ENCODE data around the gene FTCD.

The FTCD gene

GRCh38 chr21:46096596-46097335, 58.6 kb downstream of the FTCD start:
- Histone ChIP-seq H3K36me3 (ENCODE audit: control insufficient read depth in 5 of 5, insufficient read depth in 5 of 5, low read length in 5 of 5) (no peaks in the 10 kb centered on the region), H3K4me3 (ENCODE audit: low read depth in 1 of 5, low read length in 5 of 5) (peak overlapping the region in 3 of 5 donors; percentile 22 to 70 (median 40)), H3K4me1 (ENCODE audit: control insufficient read depth in 5 of 5, insufficient read depth in 5 of 5, low read length in 5 of 5) (peaks cover 4 to 54% (median 34%) of the 10 kb centered on the region in 5 donors), H3K27me3 (ENCODE audit: control insufficient read depth in 5 of 5, insufficient read depth in 4 of 5, low read length in 5 of 5) (peaks cover 0 to 26% (median 0%) of the 10 kb centered on the region in 5 donors), H3K27ac (ENCODE audit: low read depth, low read length) (peak overlapping the region; percentile 30), H3K9ac (ENCODE audit: low read length in 5 of 5) (peak overlapping the region in 3 of 5 donors; percentile 44 to 56 (median 44)), H3K9me3 (ENCODE audit: control insufficient read depth in 5 of 5, low read length in 5 of 5) (no peaks in the 10 kb centered on the region)

GRCh38 chr21:46095814-46096595, 59.4 kb downstream of the FTCD start:
- Histone ChIP-seq H3K9ac (ENCODE audit: low read length in 5 of 5) (no peak overlapping the region), H3K9me3 (ENCODE audit: control insufficient read depth in 5 of 5, low read length in 5 of 5) (no peaks in the 10 kb centered on the region), H3K27ac (ENCODE audit: low read depth, low read length) (peak overlapping the region; percentile 30), H3K4me1 (ENCODE audit: control insufficient read depth in 5 of 5, insufficient read depth in 5 of 5, low read length in 5 of 5) (peaks cover 4 to 51% (median 34%) of the 10 kb centered on the region in 5 donors), H3K27me3 (ENCODE audit: control insufficient read depth in 5 of 5, insufficient read depth in 4 of 5, low read length in 5 of 5) (peaks cover 0 to 26% (median 0%) of the 10 kb centered on the region in 5 donors), H3K4me3 (ENCODE audit: low read depth in 1 of 5, low read length in 5 of 5) (no peak overlapping the region), H3K36me3 (ENCODE audit: control insufficient read depth in 5 of 5, insufficient read depth in 5 of 5, low read length in 5 of 5) (no peaks in the 10 kb centered on the region)

GRCh38 chr21:46095083-46095719, 60.2 kb downstream of the FTCD start:
- no peak overlapping the region for H3K4me3 ChIP-seq (ENCODE audit: low read depth in 1 of 5, low read length in 5 of 5)
- no peak overlapping the region for H3K27ac ChIP-seq (ENCODE audit: low read depth, low read length)
- no peaks in the 10 kb centered on the region for H3K36me3 ChIP-seq (ENCODE audit: control insufficient read depth in 5 of 5, insufficient read depth in 5 of 5, low read length in 5 of 5)
- H3K27me3 ChIP-seq (ENCODE audit: control insufficient read depth in 5 of 5, insufficient read depth in 4 of 5, low read length in 5 of 5) = peaks cover 0 to 19% (median 0%) of the 10 kb centered on the region in 5 donors
- peaks cover 4 to 47% (median 31%) of the 10 kb centered on the region in 5 donors for H3K4me1 ChIP-seq (ENCODE audit: control insufficient read depth in 5 of 5, insufficient read depth in 5 of 5, low read length in 5 of 5)
- H3K9ac ChIP-seq (ENCODE audit: low read length in 5 of 5) = no peak overlapping the region
- H3K9me3 ChIP-seq (ENCODE audit: control insufficient read depth in 5 of 5, low read length in 5 of 5) = no peaks in the 10 kb centered on the region

- Histone ChIP-seq H3K27me3 (ENCODE audit: control insufficient read depth in 5 of 5, insufficient read depth in 4 of 5, low read length in 5 of 5) (peaks cover 0 to 15% (median 0%) of the 10 kb centered on the region in 5 donors), H3K27ac (ENCODE audit: low read depth, low read length) (no peak overlapping the region), H3K9ac (ENCODE audit: low read length in 5 of 5) (no peak overlapping the region), H3K36me3 (ENCODE audit: control insufficient read depth in 5 of 5, insufficient read depth in 5 of 5, low read length in 5 of 5) (no peaks in the 10 kb centered on the region), H3K4me1 (ENCODE audit: control insufficient read depth in 5 of 5, insufficient read depth in 5 of 5, low read length in 5 of 5) (peaks cover 4 to 44% (median 29%) of the 10 kb centered on the region in 5 donors), H3K4me3 (ENCODE audit: low read depth in 1 of 5, low read length in 5 of 5) (no peak overlapping the region), H3K9me3 (ENCODE audit: control insufficient read depth in 5 of 5, low read length in 5 of 5) (no peaks in the 10 kb centered on the region)
Observed at GRCh38 chr21:46094401-46095082, 60.8 kb downstream of the FTCD start.

- Histone ChIP-seq H3K36me3 (ENCODE audit: control insufficient read depth in 5 of 5, insufficient read depth in 5 of 5, low read length in 5 of 5) (no peaks in the 10 kb centered on the region), H3K4me3 (ENCODE audit: low read depth in 1 of 5, low read length in 5 of 5) (no peak overlapping the region), H3K27ac (ENCODE audit: low read depth, low read length) (no peak overlapping the region), H3K4me1 (ENCODE audit: control insufficient read depth in 5 of 5, insufficient read depth in 5 of 5, low read length in 5 of 5) (peaks cover 4 to 40% (median 26%) of the 10 kb centered on the region in 5 donors), H3K27me3 (ENCODE audit: control insufficient read depth in 5 of 5, insufficient read depth in 4 of 5, low read length in 5 of 5) (peaks cover 0 to 12% (median 0%) of the 10 kb centered on the region in 5 donors), H3K9ac (ENCODE audit: low read length in 5 of 5) (no peak overlapping the region), H3K9me3 (ENCODE audit: control insufficient read depth in 5 of 5, low read length in 5 of 5) (no peaks in the 10 kb centered on the region)
Observed at GRCh38 chr21:46093668-46094400, 61.5 kb downstream of the FTCD start.

GRCh38 chr21:46092811-46093667, 62.3 kb downstream of the FTCD start:
- H3K9me3 ChIP-seq (ENCODE audit: control insufficient read depth in 5 of 5, low read length in 5 of 5) = peaks cover 0 to 5% (median under 1%) of the 10 kb centered on the region in 5 donors
- no peaks in the 10 kb centered on the region for H3K36me3 ChIP-seq (ENCODE audit: control insufficient read depth in 5 of 5, insufficient read depth in 5 of 5, low read length in 5 of 5)
- H3K27ac ChIP-seq (ENCODE audit: low read depth, low read length) = peak overlapping the region; percentile 72
- peaks cover 0 to 10% (median 0%) of the 10 kb centered on the region in 5 donors for H3K27me3 ChIP-seq (ENCODE audit: control insufficient read depth in 5 of 5, insufficient read depth in 4 of 5, low read length in 5 of 5)
- no peak overlapping the region for H3K4me3 ChIP-seq (ENCODE audit: low read depth in 1 of 5, low read length in 5 of 5)
- H3K9ac ChIP-seq (ENCODE audit: low read length in 5 of 5) = no peak overlapping the region
- peaks cover 4 to 38% (median 26%) of the 10 kb centered on the region in 5 donors for H3K4me1 ChIP-seq (ENCODE audit: control insufficient read depth in 5 of 5, insufficient read depth in 5 of 5, low read length in 5 of 5)

GRCh38 chr21:46092026-46092764, 63.2 kb downstream of the FTCD start:
- Histone ChIP-seq H3K27ac (ENCODE audit: low read depth, low read length) (peak overlapping the region; percentile 72), H3K4me1 (ENCODE audit: control insufficient read depth in 5 of 5, insufficient read depth in 5 of 5, low read length in 5 of 5) (peaks cover 4 to 35% (median 25%) of the 10 kb centered on the region in 5 donors), H3K4me3 (ENCODE audit: low read depth in 1 of 5, low read length in 5 of 5) (peak overlapping the region in 3 of 5 donors; percentile 6 to 36 (median 28)), H3K27me3 (ENCODE audit: control insufficient read depth in 5 of 5, insufficient read depth in 4 of 5, low read length in 5 of 5) (peaks cover 0 to 9% (median 0%) of the 10 kb centered on the region in 5 donors), H3K9me3 (ENCODE audit: control insufficient read depth in 5 of 5, low read length in 5 of 5) (peaks cover 0 to 5% (median 3%) of the 10 kb centered on the region in 5 donors), H3K9ac (ENCODE audit: low read length in 5 of 5) (peak overlapping the region in 2 of 5 donors; percentile 14 to 68), H3K36me3 (ENCODE audit: control insufficient read depth in 5 of 5, insufficient read depth in 5 of 5, low read length in 5 of 5) (no peaks in the 10 kb centered on the region)

- Histone ChIP-seq H3K27ac (ENCODE audit: low read depth, low read length) (peak overlapping the region; percentile 72), H3K4me1 (ENCODE audit: control insufficient read depth in 5 of 5, insufficient read depth in 5 of 5, low read length in 5 of 5) (peaks cover 4 to 29% (median 19%) of the 10 kb centered on the region in 5 donors), H3K27me3 (ENCODE audit: control insufficient read depth in 5 of 5, insufficient read depth in 4 of 5, low read length in 5 of 5) (peaks cover 0 to 4% (median 0%) of the 10 kb centered on the region in 5 donors), H3K4me3 (ENCODE audit: low read depth in 1 of 5, low read length in 5 of 5) (peak overlapping the region in 2 of 5 donors; percentile 6 to 28), H3K36me3 (ENCODE audit: control insufficient read depth in 5 of 5, insufficient read depth in 5 of 5, low read length in 5 of 5) (no peaks in the 10 kb centered on the region), H3K9me3 (ENCODE audit: control insufficient read depth in 5 of 5, low read length in 5 of 5) (peaks cover 0 to 5% (median 3%) of the 10 kb centered on the region in 5 donors), H3K9ac (ENCODE audit: low read length in 5 of 5) (no peak overlapping the region)
Observed at GRCh38 chr21:46091631-46092025, 63.8 kb downstream of the FTCD start.
